Lower leg skin (tissue), 3 donors: ENCODE measurements around the gene PCSK5.

ENCODE experiments used
- POLR2A ChIP-seq, 2 donors: fragments of 450-650 bp; IDR thresholded peaks; one replicate each; pipeline ENCODE4 v1.6.1; 2016 to 2017; ENCODE audit warnings: antibody characterized with exemption in 2 of 2, mild to moderate bottlenecking in 1 of 2, moderate library complexity in 1 of 2
- TF ChIP-seq, protein P1 (sequence below), 3 donors: fragments of 450-650 bp; IDR thresholded peaks; one replicate each; pipeline ENCODE4 v1.5.1; 2016; ENCODE audit warnings: antibody characterized with exemption in 3 of 3, mild to moderate bottlenecking in 3 of 3, moderate library complexity in 2 of 3

DNA sequence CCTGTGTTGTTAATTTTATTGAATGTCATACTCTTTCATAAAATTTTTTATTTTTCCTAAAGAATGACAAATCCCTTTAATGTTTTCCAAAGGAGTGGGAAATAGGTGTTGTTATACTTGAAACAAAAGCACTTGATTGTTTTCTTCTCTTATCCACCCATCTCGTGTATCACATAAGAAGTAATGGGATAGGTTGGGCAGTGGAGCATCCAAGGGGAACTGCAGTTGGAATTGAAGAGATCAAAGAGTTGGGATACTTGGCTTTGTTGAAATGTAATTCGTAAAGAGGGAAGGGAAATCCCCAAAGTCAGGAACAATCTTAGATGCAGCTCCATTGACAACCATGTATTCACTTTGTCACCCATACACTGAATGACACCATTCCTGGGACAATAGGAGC lies 148.0 kb downstream of the PCSK5 start:
- TF ChIP-seq, protein P1, sequence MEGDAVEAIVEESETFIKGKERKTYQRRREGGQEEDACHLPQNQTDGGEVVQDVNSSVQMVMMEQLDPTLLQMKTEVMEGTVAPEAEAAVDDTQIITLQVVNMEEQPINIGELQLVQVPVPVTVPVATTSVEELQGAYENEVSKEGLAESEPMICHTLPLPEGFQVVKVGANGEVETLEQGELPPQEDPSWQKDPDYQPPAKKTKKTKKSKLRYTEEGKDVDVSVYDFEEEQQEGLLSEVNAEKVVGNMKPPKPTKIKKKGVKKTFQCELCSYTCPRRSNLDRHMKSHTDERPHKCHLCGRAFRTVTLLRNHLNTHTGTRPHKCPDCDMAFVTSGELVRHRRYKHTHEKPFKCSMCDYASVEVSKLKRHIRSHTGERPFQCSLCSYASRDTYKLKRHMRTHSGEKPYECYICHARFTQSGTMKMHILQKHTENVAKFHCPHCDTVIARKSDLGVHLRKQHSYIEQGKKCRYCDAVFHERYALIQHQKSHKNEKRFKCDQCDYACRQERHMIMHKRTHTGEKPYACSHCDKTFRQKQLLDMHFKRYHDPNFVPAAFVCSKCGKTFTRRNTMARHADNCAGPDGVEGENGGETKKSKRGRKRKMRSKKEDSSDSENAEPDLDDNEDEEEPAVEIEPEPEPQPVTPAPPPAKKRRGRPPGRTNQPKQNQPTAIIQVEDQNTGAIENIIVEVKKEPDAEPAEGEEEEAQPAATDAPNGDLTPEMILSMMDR (IDR thresholded peaks at IDR 0.05): no peak
- no peak for TF ChIP-seq POLR2A (IDR thresholded peaks at IDR 0.05)
